Endothelial cell of umbilical vein (primary cell): ENCODE results near the gene TMEM120A. TPM values are rescaled to one million over a fixed set of nuclear protein-coding genes. Genes with fewer than 3 reads are reported as not detected.
A peak's percentile ranks its signal among the peaks of the same experiment; 100 is the strongest.

Source experiments
- BruUV-seq: library from RNA; stranded (reverse); fragments of 400-500 nt; replicated peaks from 2 replicates; lab custom pipeline; 2021; lab: Mats Ljungman, UMichigan
- CTCF ChIA-PET: fragments of 300-600, 350-600 bp; sonication (Branson Sonifier 250); formaldehyde crosslinking; loops from one replicate; lab custom pipeline; 2021; ENCODE audit warnings: antibody characterized with exemption, inconsistent platforms; lab: Charles Lee
- POLR2A ChIA-PET: fragments of 300-600, 350-600 bp; sonication (Branson Sonifier 250); formaldehyde crosslinking; loops from one replicate; lab custom pipeline; 2021; ENCODE audit warnings: antibody characterized with exemption, inconsistent platforms; lab: Charles Lee
- DNase-seq: peaks from one replicate; pipeline ENCODE4 v3.0.0-alpha.2; 2011; ENCODE audit warnings: low read depth, low spot score
- FAIRE-seq: peaks from 2 replicates; lab custom pipeline; 2011; peaks lifted over from hg19 to GRCh38; lab: Jason Lieb, UNC
- H2AFZ ChIP-seq: 2 replicates; pipeline ENCODE4 v1.6.0; 2012; ENCODE audit warnings: low read depth, low read length, control low read depth, inconsistent platforms
- H3K27ac ChIP-seq: 2 replicates; pipeline ENCODE4 v1.5.1; 2011; ENCODE audit warnings: low read depth, mild to moderate bottlenecking, control low read depth, low read length, moderate library complexity; ENCODE audit not compliant: insufficient read depth
- H3K27me3 ChIP-seq, 2 experiments: 2 replicates each; pipeline versions ENCODE4 v1.6.0 to v1.6.1; 2011; ENCODE audit warnings: low read length in 2 of 2, mixed read lengths in 1 of 2; ENCODE audit not compliant: control insufficient read depth in 2 of 2, insufficient read depth in 2 of 2
- H3K36me3 ChIP-seq, 2 experiments: 2 replicates in 1 of 2; 3 replicates in 1 of 2; pipeline ENCODE4 v1.5.1; 2011; ENCODE audit warnings: low read length in 2 of 2, mild to moderate bottlenecking in 1 of 2, moderate library complexity in 1 of 2; ENCODE audit not compliant: control insufficient read depth in 2 of 2, insufficient read depth in 2 of 2; ENCODE audit errors: extremely low read depth in 1 of 2
- H3K4me1 ChIP-seq: 3 replicates; pipeline ENCODE4 v1.5.1; 2011; ENCODE audit warnings: mild to moderate bottlenecking, low read length; ENCODE audit not compliant: control insufficient read depth, insufficient read depth; ENCODE audit errors: extremely low read depth
- H3K4me2 ChIP-seq: 2 replicates; pipeline ENCODE4 v1.6.1; 2011; ENCODE audit warnings: low read length, control low read depth, mixed read lengths; ENCODE audit not compliant: insufficient read depth
- H3K4me3 ChIP-seq, 3 experiments: fragments of 200-600 bp in 1 of 3; sonication (generic), shearing (Covaris generic) in 1 of 3; replicated peaks in 1 of 3; 2 replicates each; pipeline ENCODE4 v1.5.1; 2011 to 2016; ENCODE audit warnings: control low read depth in 3 of 3, low read length in 3 of 3, mild to moderate bottlenecking in 2 of 3, inconsistent platforms in 1 of 3, low read depth in 1 of 3, moderate library complexity in 1 of 3; ENCODE audit not compliant: insufficient read depth in 1 of 3
- H3K79me2 ChIP-seq: 2 replicates; pipeline ENCODE4 v1.6.0; 2012; ENCODE audit warnings: low read length, inconsistent platforms; ENCODE audit not compliant: control insufficient read depth, insufficient read depth
- H3K9ac ChIP-seq: replicated peaks from 2 replicates; pipeline ENCODE3; 2011; ENCODE audit warnings: low read length, control low read depth; ENCODE audit not compliant: insufficient read depth; ENCODE audit errors: extremely low read depth
- H3K9me1 ChIP-seq: replicated peaks from 3 replicates; pipeline ENCODE4 v1.6.0; 2011; ENCODE audit warnings: mild to moderate bottlenecking, low read length; ENCODE audit not compliant: control insufficient read depth, insufficient read depth; ENCODE audit errors: extremely low read depth
- H3K9me3 ChIP-seq: replicated peaks from 2 replicates; pipeline ENCODE4 v1.5.1; 2012; ENCODE audit warnings: low read length, inconsistent platforms; ENCODE audit not compliant: control insufficient read depth, insufficient read depth
- H4K20me1 ChIP-seq: replicated peaks from 2 replicates; pipeline ENCODE3; 2011; ENCODE audit warnings: mild to moderate bottlenecking, low read length; ENCODE audit not compliant: control insufficient read depth, insufficient read depth; ENCODE audit errors: extremely low read depth
- EZH2 ChIP-seq: IDR thresholded peaks from 2 replicates; pipeline ENCODE4 v1.6.1; 2012; ENCODE audit warnings: borderline replicate concordance, low read depth, mild to moderate bottlenecking, moderate library complexity, low read length, inconsistent platforms; ENCODE audit not compliant: severe bottlenecking
- FOS ChIP-seq: IDR thresholded peaks from 2 replicates; pipeline ENCODE4 v1.6.1; 2011; ENCODE audit warnings: mild to moderate bottlenecking, low read length, moderate library complexity, borderline replicate concordance; ENCODE audit not compliant: insufficient read depth
- GATA2 ChIP-seq: IDR thresholded peaks from 2 replicates; pipeline ENCODE4 v1.7.0; 2011; ENCODE audit warnings: low read depth, mild to moderate bottlenecking, moderate library complexity, mixed read lengths, low read length; ENCODE audit not compliant: insufficient read length, insufficient read depth
- JUN ChIP-seq: IDR thresholded peaks from 2 replicates; pipeline ENCODE4 v1.6.1; 2011; ENCODE audit warnings: borderline replicate concordance, low read depth; ENCODE audit not compliant: insufficient read length, insufficient read depth
- MYC ChIP-seq: IDR thresholded peaks from one replicate; pipeline ENCODE4 v1.6.1; 2011; ENCODE audit warnings: mild to moderate bottlenecking, low read depth, low read length
- POLR2A ChIP-seq: IDR thresholded peaks from 2 replicates; pipeline ENCODE4 v1.6.1; 2012; ENCODE audit warnings: low read depth, mild to moderate bottlenecking, control low read depth, low read length
- POLR2AphosphoS5 ChIP-seq: IDR thresholded peaks from 2 replicates; pipeline ENCODE4 v1.6.1; 2012; ENCODE audit warnings: low read depth, mild to moderate bottlenecking, control low read depth, low read length, moderate library complexity; ENCODE audit not compliant: insufficient read depth
- dilution Hi-C: fragments of 300-500 bp; cut with MboI; formaldehyde crosslinking; loops from one replicate; pipeline ENCODE4 v1.15.0; 2019; ENCODE audit warnings: low sequenced_read_pairs; ENCODE audit not compliant: extremely low pct_ligation_motif_present
- intact Hi-C: fragments of 100-400 bp; cut with micrococcal nuclease; formaldehyde crosslinking; loops from one replicate; pipeline ENCODE4 v1.10.0; 2022
- polyA plus RNA-seq, 4 experiments: library from polyadenylated mRNA; depleted of rRNA in 3 of 4; stranded (reverse) in 3 of 4; unstranded in 1 of 4; fragments of >200 nt; gene quantifications; 2 replicates each; pipeline versions ENCODE4 v1.2.1 to v1.2.3, GENCODE V29; 2011 to 2012; ENCODE audit warnings: missing spikeins in 1 of 4
- total RNA-seq: library from RNA; stranded (reverse); gene quantifications from 2 replicates; pipeline ENCODE4 v1.2.3, GENCODE V29; 2021
- TF ChIP-seq, protein P1 (sequence below), 2 donors: IDR thresholded peaks; 1 replicate in 1 of 2; 2 replicates in 1 of 2; pipeline ENCODE4 v1.5.1; 2011; ENCODE audit warnings: low read length in 2 of 2, mild to moderate bottlenecking in 2 of 2, moderate library complexity in 2 of 2, control low read depth in 1 of 2, inconsistent platforms in 1 of 2, low read depth in 1 of 2; ENCODE audit not compliant: insufficient read depth in 1 of 2; ENCODE audit errors: extremely low read depth in 1 of 2
- TF ChIP-seq, protein P2 (sequence below): IDR thresholded peaks from 2 replicates; pipeline ENCODE4 v1.6.1; 2011; ENCODE audit not compliant: insufficient read depth, insufficient read length

TMEM120A gene
- total and polyA plus RNA-seq, 2 donors (not counting 3 experiments of a cell fraction or from before 2014, with no cell fraction given): 38.6 to 133 TPM

DNA sequence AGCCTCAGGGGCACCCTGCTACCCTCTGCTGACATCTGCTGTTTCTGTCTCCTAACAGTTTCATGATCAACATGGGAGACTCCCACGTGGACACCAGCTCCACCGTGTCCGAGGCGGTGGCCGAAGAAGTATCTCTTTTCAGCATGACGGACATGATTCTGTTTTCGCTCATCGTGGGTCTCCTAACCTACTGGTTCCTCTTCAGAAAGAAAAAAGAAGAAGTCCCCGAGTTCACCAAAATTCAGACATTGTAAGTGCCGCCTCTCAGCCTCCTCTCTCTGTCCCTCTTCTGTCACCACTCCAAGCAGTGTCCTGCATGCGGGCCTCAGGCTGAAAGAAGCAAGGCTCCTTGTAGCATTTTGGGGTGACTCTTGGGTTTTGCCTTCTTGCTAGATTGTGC lies 40.5 kb downstream of the TMEM120A start:
- ChIA-PET CTCF (interaction anchor here (1.5 kb wide), 1 partner anchor 12 kb away, joined by 4 read pairs; no protein-coding TSS in a partner anchor), POLR2A (interaction anchor here (0.5 kb wide), 1 partner anchor 36 kb away, joined by 3 read pairs; no protein-coding TSS in a partner anchor)
- H3K9me1 ChIP-seq: no peaks in the 10 kb centered on the region
- no peaks in the 10 kb centered on the region for H3K79me2 ChIP-seq
- peak; percentile 8 for FAIRE-seq
- H3K36me3 ChIP-seq: peaks cover 5 to 6% of the 10 kb centered on the region in 2 experiments
- H3K4me2 ChIP-seq: no peak overlapping the region
- intact Hi-C loops: no loop called here
- DNase-seq: no peak
- no TSS peak for BruUV-seq
- no peak overlapping the region for H3K27ac ChIP-seq
- H3K9ac ChIP-seq: no peak overlapping the region
- H3K27me3 ChIP-seq: no peaks in the 10 kb centered on the region
- dilution Hi-C loops: no loop called here
- no peak overlapping the region for H2AFZ ChIP-seq
- H3K9me3 ChIP-seq: no peaks in the 10 kb centered on the region
- no peaks in the 10 kb centered on the region for H4K20me1 ChIP-seq
- H3K4me3 ChIP-seq: no peak overlapping the region
- peaks cover 7% of the 10 kb centered on the region for H3K4me1 ChIP-seq
- TF ChIP-seq MYC (no peak), POLR2AphosphoS5 (no peak), FOS (no peak), EZH2 (no peak), JUN (no peak), POLR2A (no peak), GATA2 (no peak)
- TF ChIP-seq, protein P1, sequence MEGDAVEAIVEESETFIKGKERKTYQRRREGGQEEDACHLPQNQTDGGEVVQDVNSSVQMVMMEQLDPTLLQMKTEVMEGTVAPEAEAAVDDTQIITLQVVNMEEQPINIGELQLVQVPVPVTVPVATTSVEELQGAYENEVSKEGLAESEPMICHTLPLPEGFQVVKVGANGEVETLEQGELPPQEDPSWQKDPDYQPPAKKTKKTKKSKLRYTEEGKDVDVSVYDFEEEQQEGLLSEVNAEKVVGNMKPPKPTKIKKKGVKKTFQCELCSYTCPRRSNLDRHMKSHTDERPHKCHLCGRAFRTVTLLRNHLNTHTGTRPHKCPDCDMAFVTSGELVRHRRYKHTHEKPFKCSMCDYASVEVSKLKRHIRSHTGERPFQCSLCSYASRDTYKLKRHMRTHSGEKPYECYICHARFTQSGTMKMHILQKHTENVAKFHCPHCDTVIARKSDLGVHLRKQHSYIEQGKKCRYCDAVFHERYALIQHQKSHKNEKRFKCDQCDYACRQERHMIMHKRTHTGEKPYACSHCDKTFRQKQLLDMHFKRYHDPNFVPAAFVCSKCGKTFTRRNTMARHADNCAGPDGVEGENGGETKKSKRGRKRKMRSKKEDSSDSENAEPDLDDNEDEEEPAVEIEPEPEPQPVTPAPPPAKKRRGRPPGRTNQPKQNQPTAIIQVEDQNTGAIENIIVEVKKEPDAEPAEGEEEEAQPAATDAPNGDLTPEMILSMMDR (IDR thresholded peaks at IDR 0.05; ENCODE audit: extremely low read depth in 1 of 2, insufficient read depth in 1 of 2, low read depth in 1 of 2, low read length in 2 of 2): no peak
- TF ChIP-seq, protein P2, sequence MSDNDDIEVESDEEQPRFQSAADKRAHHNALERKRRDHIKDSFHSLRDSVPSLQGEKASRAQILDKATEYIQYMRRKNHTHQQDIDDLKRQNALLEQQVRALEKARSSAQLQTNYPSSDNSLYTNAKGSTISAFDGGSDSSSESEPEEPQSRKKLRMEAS: no peak
